H9 (cell line): ENCODE data around the gene GRIK3. TPM values are rescaled to one million over a fixed set of nuclear protein-coding genes. Genes with fewer than 3 reads are reported as not detected.
A peak's percentile ranks its signal among the peaks of the same experiment; 100 is the strongest.

Experiments
- DNase-seq: peaks from one replicate; pipeline ENCODE4 v3.0.0-alpha.2; 2017
- H2AFZ ChIP-seq: one replicate; pipeline ENCODE4 v1.6.1; 2013; ENCODE audit warnings: mild to moderate bottlenecking, low read length, control low read depth, moderate library complexity
- H2AK5ac ChIP-seq: 2 replicates; pipeline ENCODE4 v1.6.1; 2013; ENCODE audit warnings: low read length, control low read depth, mixed read lengths; ENCODE audit not compliant: insufficient read length
- H2BK120ac ChIP-seq: one replicate; pipeline ENCODE4 v1.6.1; 2013; ENCODE audit warnings: low read depth, mild to moderate bottlenecking, low read length, control low read depth, inconsistent platforms; ENCODE audit not compliant: poor library complexity, severe bottlenecking
- H2BK12ac ChIP-seq: 2 replicates; pipeline ENCODE4 v1.6.1; 2013; ENCODE audit warnings: low read length, control low read depth, mixed read lengths, low read depth; ENCODE audit not compliant: insufficient read length
- H2BK15ac ChIP-seq: 2 replicates; pipeline ENCODE4 v1.6.1; 2013; ENCODE audit warnings: low read depth, low read length, control low read depth
- H2BK20ac ChIP-seq: one replicate; pipeline ENCODE4 v1.6.1; 2013; ENCODE audit warnings: low read depth, mild to moderate bottlenecking, low read length, control low read depth, inconsistent platforms; ENCODE audit not compliant: poor library complexity, severe bottlenecking
- H2BK5ac ChIP-seq: 2 replicates; pipeline ENCODE4 v1.6.1; 2013; ENCODE audit warnings: low read length, control low read depth, mixed read lengths; ENCODE audit not compliant: insufficient read length
- H3K14ac ChIP-seq: 2 replicates; pipeline ENCODE4 v1.6.1; 2013; ENCODE audit warnings: low read length, control low read depth; ENCODE audit not compliant: insufficient read depth
- H3K18ac ChIP-seq: 2 replicates; pipeline ENCODE4 v1.6.1; 2013; ENCODE audit warnings: low read depth, mild to moderate bottlenecking, mixed read lengths, low read length, control low read depth; ENCODE audit not compliant: insufficient read length
- H3K23ac ChIP-seq: 2 replicates; pipeline ENCODE4 v1.6.1; 2013; ENCODE audit warnings: low read length, control low read depth, mixed read lengths, low read depth; ENCODE audit not compliant: insufficient read length
- H3K23me2 ChIP-seq: 2 replicates; pipeline ENCODE4 v1.6.1; 2013; ENCODE audit warnings: low read depth, mild to moderate bottlenecking, mixed read lengths, low read length, control low read depth; ENCODE audit not compliant: insufficient read length, poor library complexity, severe bottlenecking
- H3K27ac ChIP-seq: 2 replicates; pipeline ENCODE4 v1.5.1; 2013; ENCODE audit warnings: low read length, control low read depth, mixed read lengths, low read depth; ENCODE audit not compliant: insufficient read length
- H3K27me3 ChIP-seq: 2 replicates; pipeline ENCODE4 v1.6.1; 2013; ENCODE audit warnings: low read length, control low read depth, inconsistent platforms; ENCODE audit not compliant: insufficient read depth
- H3K4ac ChIP-seq: 2 replicates; pipeline ENCODE4 v1.6.1; 2013; ENCODE audit warnings: low read depth, mild to moderate bottlenecking, control low read depth, inconsistent platforms, low read length, moderate library complexity
- H3K4me1 ChIP-seq: 2 replicates; pipeline ENCODE4 v1.6.1; 2013; ENCODE audit warnings: low read length, control low read depth, inconsistent platforms; ENCODE audit not compliant: insufficient read depth
- H3K4me2 ChIP-seq: 2 replicates; pipeline ENCODE4 v1.6.1; 2013; ENCODE audit warnings: low read length, control low read depth, mixed read lengths; ENCODE audit not compliant: insufficient read length, insufficient read depth
- H3K56ac ChIP-seq: 2 replicates; pipeline ENCODE4 v1.6.1; 2013; ENCODE audit warnings: low read depth, mild to moderate bottlenecking, mixed read lengths, low read length, control low read depth; ENCODE audit not compliant: insufficient read length
- H3K79me1 ChIP-seq: 2 replicates; pipeline ENCODE4 v1.6.1; 2013; ENCODE audit warnings: low read depth, mild to moderate bottlenecking, moderate library complexity, low read length, control low read depth, inconsistent platforms; ENCODE audit not compliant: insufficient read depth, poor library complexity, severe bottlenecking
- H3K79me2 ChIP-seq: 2 replicates; pipeline ENCODE4 v1.6.1; 2013; ENCODE audit warnings: low read length, control low read depth, inconsistent platforms; ENCODE audit not compliant: insufficient read depth
- H3K9ac ChIP-seq: 2 replicates; pipeline ENCODE4 v1.6.1; 2013; ENCODE audit warnings: low read length, control low read depth, mixed read lengths; ENCODE audit not compliant: insufficient read length; ENCODE audit errors: extremely low read depth
- H3K9me3 ChIP-seq: one replicate; pipeline ENCODE4 v1.6.1; 2013; ENCODE audit warnings: low read depth, low read length, inconsistent platforms; ENCODE audit not compliant: control insufficient read depth
- H3T11ph ChIP-seq: one replicate; pipeline ENCODE4 v1.6.1; 2013; ENCODE audit warnings: mild to moderate bottlenecking, low read length, control low read depth, inconsistent platforms
- H4K20me1 ChIP-seq: one replicate; pipeline ENCODE4 v1.6.1; 2013; ENCODE audit not compliant: control insufficient read depth, insufficient read length, insufficient read depth
- H4K5ac ChIP-seq: 2 replicates; pipeline ENCODE4 v1.6.1; 2013; ENCODE audit warnings: low read depth, mild to moderate bottlenecking, mixed read lengths, low read length, control low read depth; ENCODE audit not compliant: insufficient read length
- H4K8ac ChIP-seq: replicated peaks from 2 replicates; pipeline ENCODE4 v1.6.1; 2013; ENCODE audit warnings: low read length, control low read depth, mixed read lengths, low read depth; ENCODE audit not compliant: insufficient read length
- H4K91ac ChIP-seq: 2 replicates; pipeline ENCODE4 v1.6.1; 2013; ENCODE audit warnings: low read depth, mild to moderate bottlenecking, moderate library complexity, mixed read lengths, low read length, control low read depth; ENCODE audit not compliant: insufficient read length
- H3K27ac Mint-ChIP-seq, 3 experiments: 2 replicates in 2 of 3; 3 replicates in 1 of 3; pipeline ENCODE4 v1.8.0; 2020 to 2021; ENCODE audit warnings: mixed read lengths in 3 of 3, mild to moderate bottlenecking in 1 of 3, moderate library complexity in 1 of 3
- H3K27me3 Mint-ChIP-seq: 2 replicates; pipeline ENCODE4 v1.8.0; 2021; ENCODE audit warnings: low read depth, mild to moderate bottlenecking, moderate library complexity, mixed read lengths
- H3K36me3 Mint-ChIP-seq, 3 experiments: 2 replicates in 2 of 3; 3 replicates in 1 of 3; pipeline ENCODE4 v1.8.0; 2020 to 2021; ENCODE audit warnings: low read depth in 3 of 3, mixed read lengths in 3 of 3; ENCODE audit not compliant: insufficient read depth in 1 of 3
- H3K4me1 Mint-ChIP-seq, 2 experiments: 2 replicates each; pipeline ENCODE4 v1.8.0; 2020; ENCODE audit warnings: mixed read lengths in 2 of 2
- H3K4me3 Mint-ChIP-seq, 2 experiments: 2 replicates in 1 of 2; 3 replicates in 1 of 2; pipeline ENCODE4 v1.8.0; 2020 to 2021; ENCODE audit warnings: mild to moderate bottlenecking in 2 of 2, mixed read lengths in 2 of 2, moderate library complexity in 1 of 2
- H3K9me3 Mint-ChIP-seq, 2 experiments: 2 replicates in 1 of 2; 3 replicates in 1 of 2; pipeline ENCODE4 v1.8.0; 2020; ENCODE audit warnings: mild to moderate bottlenecking in 2 of 2, mixed read lengths in 2 of 2, moderate library complexity in 1 of 2
- WGBS: extraction: QIAGEN DNeasy Blood & Tissue Kit; methylation state at CpG from one replicate; pipeline ENCODE4 v1.1.7; 2013; ENCODE audit warnings: missing lambda C conversion rate, low lambda C conversion rate, mixed read lengths; ENCODE audit not compliant: insufficient read length; ENCODE audit errors: extremely low coverage; 5-methylcytosine and 5-hydroxymethylcytosine counted together
- total RNA-seq: library from RNA; stranded (reverse); gene quantifications from 2 replicates; pipeline ENCODE4 v1.2.1, GENCODE V29; 2021
- TF ChIP-seq, protein P1 (sequence below): fragments of 200-600 bp; sonication (generic); conservative IDR thresholded peaks from 3 replicates; pipeline ENCODE4 v1.8.0; 2021; ENCODE audit warnings: antibody characterized with exemption, mild to moderate bottlenecking

GRIK3 gene
- total RNA-seq, 1 experiment from 2014 or later = 1.7 TPM

DNA sequence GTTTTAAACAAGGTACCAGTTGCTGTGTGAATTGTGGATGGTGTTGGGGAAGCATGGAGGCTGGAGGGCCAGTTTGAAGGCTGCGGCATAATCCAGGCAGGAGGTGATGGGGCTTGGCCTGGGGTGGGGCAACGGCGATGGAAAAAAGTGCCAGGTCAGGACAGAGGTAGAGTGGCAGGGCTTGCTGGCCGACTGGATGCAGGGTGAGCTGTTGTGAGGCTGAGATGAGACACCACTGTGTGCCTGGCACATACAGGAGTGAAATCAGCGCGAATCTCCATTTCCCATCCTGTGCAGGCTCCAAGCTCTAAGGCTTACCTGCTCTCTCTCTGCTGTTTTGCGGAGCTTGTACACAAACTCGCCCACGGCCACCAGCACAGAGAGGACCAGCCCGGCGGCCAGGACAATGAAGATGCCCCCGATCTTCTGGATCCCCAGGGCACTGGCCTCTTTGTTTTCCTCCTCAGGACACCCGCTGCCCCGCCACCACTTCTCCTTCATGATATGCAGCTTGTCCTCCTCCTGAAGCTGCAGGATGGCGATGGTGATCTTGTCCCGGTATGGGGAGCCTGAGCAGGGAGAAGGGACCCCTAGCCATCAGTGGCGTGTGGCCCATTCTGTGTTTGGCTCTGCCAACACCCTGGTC, 229.5 kb downstream of the GRIK3 start:
- no peak overlapping the region for H3T11ph ChIP-seq
- H3K27ac ChIP-seq = no peak overlapping the region
- no peak overlapping the region for H2BK120ac ChIP-seq
- no peak overlapping the region for H3K23ac ChIP-seq
- Mint-ChIP-seq H3K36me3 (peaks cover 0 to 5% (median 3%) of the 10 kb centered on the region in 3 experiments; a peak in 1 of 7 replicates), H3K27me3 (peaks cover 4% of the 10 kb centered on the region), H3K27ac (peak overlapping the region; percentile 33 to 91 (median 58); a peak in 4 of 7 replicates), H3K9me3 (peaks cover 2 to 7% of the 10 kb centered on the region in 2 experiments; a peak in 3 of 5 replicates), H3K4me1 (peaks cover 24 to 31% of the 10 kb centered on the region in 2 experiments), H3K4me3 (peak overlapping the region in 1 of 2 experiments; percentile 25; a peak in 1 of 5 replicates)
- H2BK12ac ChIP-seq = no peak overlapping the region
- H2AFZ ChIP-seq = no peak overlapping the region
- H3K27me3 ChIP-seq = no peaks in the 10 kb centered on the region
- no peak overlapping the region for H3K56ac ChIP-seq
- no peak overlapping the region for H3K4ac ChIP-seq
- no peak overlapping the region for H3K18ac ChIP-seq
- H4K91ac ChIP-seq = no peak overlapping the region
- no CpG with 5 or more reads among the region's 17 CpGs for WGBS
- H3K79me1 ChIP-seq = no peaks in the 10 kb centered on the region
- no peaks in the 10 kb centered on the region for H3K79me2 ChIP-seq
- no peak overlapping the region for H4K5ac ChIP-seq
- no peaks in the 10 kb centered on the region for H3K9me3 ChIP-seq
- H2AK5ac ChIP-seq = no peak overlapping the region
- no peak overlapping the region for H2BK20ac ChIP-seq
- no peak overlapping the region for H4K8ac ChIP-seq
- no peak overlapping the region for H2BK5ac ChIP-seq
- no peaks in the 10 kb centered on the region for H4K20me1 ChIP-seq
- H3K4me2 ChIP-seq = no peak overlapping the region
- H3K4me1 ChIP-seq = no peaks in the 10 kb centered on the region; the same call in 1 of the 2 replicates
- H3K9ac ChIP-seq = no peak overlapping the region
- TF ChIP-seq, protein P1, sequence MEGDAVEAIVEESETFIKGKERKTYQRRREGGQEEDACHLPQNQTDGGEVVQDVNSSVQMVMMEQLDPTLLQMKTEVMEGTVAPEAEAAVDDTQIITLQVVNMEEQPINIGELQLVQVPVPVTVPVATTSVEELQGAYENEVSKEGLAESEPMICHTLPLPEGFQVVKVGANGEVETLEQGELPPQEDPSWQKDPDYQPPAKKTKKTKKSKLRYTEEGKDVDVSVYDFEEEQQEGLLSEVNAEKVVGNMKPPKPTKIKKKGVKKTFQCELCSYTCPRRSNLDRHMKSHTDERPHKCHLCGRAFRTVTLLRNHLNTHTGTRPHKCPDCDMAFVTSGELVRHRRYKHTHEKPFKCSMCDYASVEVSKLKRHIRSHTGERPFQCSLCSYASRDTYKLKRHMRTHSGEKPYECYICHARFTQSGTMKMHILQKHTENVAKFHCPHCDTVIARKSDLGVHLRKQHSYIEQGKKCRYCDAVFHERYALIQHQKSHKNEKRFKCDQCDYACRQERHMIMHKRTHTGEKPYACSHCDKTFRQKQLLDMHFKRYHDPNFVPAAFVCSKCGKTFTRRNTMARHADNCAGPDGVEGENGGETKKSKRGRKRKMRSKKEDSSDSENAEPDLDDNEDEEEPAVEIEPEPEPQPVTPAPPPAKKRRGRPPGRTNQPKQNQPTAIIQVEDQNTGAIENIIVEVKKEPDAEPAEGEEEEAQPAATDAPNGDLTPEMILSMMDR = no peak
- H3K23me2 ChIP-seq = no peaks in the 10 kb centered on the region
- no peak for DNase-seq
- no peak overlapping the region for H2BK15ac ChIP-seq
- H3K14ac ChIP-seq = peak overlapping the region; percentile 17; the same call in 1 of the 2 replicates
